HG02973 (cell line): ENCODE measurements around the gene SNF8.
A peak's percentile ranks its signal among the peaks of the same experiment; 100 is the strongest.
"Not testable (repeated sequence)": the region's sequence is repeated elsewhere in the genome, so short reads cannot be mapped to it uniquely, and the experiment has no call there.

Experiments used
- ATAC-seq: cut with Tn5 transposase; IDR thresholded peaks from one replicate; pipeline ENCODE4 v1.9.1; 2021; ENCODE audit warnings: moderate library complexity; ENCODE audit not compliant: unreplicated experiment

Gene SNF8, protein sequence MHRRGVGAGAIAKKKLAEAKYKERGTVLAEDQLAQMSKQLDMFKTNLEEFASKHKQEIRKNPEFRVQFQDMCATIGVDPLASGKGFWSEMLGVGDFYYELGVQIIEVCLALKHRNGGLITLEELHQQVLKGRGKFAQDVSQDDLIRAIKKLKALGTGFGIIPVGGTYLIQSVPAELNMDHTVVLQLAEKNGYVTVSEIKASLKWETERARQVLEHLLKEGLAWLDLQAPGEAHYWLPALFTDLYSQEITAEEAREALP

DNA sequence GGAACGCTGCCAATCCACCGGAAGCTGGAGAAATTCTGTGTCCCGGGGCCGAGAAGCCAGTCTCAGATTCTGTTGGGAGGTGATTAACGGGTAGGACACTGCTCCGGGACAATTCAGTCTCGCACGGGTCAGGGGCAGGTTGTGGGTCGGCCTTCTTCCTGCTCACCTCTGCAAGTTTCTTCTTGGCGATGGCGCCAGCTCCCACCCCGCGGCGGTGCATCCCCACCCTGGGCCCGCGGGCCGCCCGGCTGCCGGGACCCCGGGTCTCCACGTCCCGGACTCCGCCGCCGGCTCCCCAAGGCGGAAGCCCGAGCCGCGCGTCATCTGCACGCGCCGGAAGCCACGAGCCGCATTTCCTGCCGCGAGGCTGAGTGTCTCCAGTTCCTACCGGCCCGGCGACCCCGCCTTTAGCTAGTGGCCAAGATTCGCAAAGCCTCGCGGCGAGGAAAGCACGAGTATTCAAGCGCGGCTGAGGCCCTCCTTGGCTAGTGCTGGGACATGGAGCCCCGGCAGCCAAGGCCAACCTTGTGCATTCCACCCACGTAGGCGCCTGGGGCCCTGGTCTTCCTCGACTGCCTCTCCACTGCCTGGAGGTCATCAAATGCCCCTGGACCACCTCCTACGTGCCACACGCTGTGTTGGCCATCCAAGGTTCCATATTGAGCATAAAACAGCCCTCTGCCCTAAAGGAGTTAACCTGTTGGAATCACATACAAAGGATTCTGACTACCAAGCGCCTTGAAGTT, at the start of gene SNF8:
Gene SNF8, minus strand, starts transcription at position 328 of the 746 bp plus-strand sequence. Its CDS starts 108 bp downstream, at position 220.
- peak; percentile 69 for ATAC-seq

DNA sequence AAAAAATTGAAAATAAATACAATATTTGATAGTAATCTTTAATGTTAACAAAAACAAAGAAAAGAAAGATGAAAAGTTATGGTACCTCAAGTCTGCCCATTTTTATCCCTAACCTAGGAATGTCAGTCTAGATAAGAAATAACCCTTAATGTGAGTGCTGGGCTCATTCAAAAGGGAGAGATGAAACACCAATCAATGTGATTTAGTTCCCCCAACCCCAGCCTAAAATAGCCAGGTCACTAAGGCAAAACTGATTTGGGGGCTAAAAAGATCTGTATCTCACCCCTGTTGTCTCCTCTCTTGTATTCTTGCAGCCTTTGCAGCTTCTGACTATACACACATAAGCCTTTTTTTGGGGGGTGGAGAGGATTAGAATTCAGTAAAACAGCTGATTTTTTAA, 49.3 kb upstream of the SNF8 start:
- no peak for ATAC-seq

DNA sequence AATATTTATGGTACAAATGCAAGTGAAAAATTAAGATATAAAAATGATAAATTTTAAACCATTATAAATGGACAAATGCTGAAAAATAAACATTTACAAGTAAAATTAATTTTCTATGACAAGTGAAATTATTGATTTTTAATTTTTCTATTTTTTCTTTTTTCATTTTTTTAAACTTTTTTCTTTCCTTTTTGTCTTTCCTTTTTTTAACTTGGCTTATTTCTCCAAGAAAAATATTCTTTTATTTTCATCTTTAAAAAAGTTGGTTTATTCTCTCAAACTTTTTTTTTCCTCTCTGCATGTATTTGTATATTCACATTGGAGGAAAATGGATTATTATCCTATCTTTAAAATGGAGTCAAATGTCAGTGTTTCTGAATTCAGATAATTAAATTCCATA, 48.7 kb upstream of the SNF8 start:
- ATAC-seq: no peak

DNA sequence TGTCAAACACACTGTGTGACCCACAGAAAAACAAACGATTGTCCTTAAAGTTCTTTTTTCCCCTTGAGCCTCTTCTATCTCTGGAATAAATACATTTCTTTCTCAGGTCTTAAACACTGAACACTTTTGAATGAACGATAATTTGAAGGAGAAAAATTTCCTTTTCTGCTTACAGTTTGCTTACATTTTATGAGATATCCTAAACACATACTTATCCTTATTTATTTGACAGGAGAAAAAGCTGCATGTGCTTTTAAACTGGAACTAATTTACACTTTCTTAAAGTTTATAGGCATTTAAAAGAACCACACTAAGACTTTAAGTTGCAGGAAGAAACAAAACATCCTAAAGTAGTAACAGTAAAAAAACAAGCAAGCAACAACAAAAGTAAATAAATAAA, 47.8 kb upstream of the SNF8 start:
- no peak for ATAC-seq

DNA sequence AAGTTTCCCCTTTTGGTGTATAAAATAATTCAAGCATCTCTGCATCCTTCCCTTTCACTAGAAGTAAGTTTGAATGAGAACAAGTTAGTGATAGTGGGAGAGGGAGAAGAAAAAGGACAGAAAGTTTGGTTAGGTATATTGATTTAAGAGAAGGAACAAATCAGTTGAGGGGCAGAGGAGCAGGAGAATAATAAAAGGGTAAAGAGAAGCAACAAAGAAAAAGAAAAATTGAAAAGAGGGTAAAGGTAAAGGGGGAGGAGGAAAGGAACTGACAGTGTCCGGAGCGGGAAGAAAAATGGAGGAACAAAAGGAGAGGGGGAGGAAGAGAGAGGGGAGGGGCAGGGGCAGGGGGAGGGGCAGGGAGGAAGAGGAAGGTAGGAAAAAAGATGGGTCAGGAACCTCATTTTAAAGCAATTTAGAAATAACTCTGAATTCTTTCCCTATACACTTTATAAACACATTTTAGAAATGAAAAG, 46.3 kb upstream of the SNF8 start:
- no peak for ATAC-seq

DNA sequence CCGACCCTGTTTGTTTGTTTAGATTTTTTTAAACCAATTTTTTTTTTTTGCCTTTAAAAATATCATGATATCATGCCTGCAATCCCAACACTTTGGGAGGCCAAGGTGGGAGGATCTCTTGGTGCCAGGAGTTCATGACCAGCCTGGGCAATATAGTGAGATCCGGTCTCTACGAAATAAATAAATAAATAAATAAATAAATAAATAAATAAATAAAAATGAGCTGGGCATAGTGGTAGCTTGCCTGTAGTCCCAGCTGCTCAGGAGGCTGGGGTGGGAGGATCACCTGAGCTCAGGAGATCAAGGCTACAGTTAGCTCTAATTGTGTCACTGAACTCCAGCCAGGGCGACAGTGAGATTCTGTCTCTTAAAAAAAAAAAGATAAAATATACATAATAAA, 44.5 kb upstream of the SNF8 start:
- ATAC-seq: no peak

DNA sequence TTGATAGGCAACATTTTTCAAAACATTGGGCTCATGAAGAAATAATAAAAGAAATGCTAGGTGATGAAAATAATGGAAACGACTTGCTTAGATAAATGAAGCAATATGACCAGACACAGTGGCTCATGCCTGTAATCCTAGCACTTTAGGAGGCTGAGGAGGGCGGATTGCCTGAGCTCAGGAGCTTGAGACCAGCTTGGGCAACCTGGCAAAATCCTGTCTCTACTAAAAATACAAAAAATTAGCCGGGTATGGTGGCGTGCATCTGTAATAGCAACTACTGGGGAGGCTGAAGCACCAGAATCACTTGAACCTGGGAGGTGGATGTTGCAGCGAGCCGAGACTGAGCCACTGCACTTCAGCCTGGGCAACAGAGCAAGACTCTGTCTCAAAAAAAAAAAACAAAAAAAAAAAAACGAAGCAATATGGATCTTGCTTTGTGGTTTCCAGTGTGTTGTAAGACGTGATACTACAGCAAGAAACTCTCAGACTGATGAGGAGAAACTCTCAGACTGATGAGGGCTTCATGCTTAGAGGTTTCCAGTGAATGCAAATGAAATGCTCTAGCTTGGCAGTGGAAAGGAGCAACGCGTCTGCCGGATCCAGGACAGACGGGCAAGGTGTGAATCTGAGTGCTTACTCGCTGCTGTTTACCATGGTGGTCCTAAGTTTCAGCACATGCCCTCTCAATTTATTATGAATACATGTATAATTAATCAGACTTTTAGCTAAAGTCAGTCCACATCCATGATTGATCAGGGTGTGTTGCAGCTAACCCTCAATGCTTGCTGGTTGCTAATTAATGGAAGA, 41.0 kb upstream of the SNF8 start:
- ATAC-seq: no peak

DNA sequence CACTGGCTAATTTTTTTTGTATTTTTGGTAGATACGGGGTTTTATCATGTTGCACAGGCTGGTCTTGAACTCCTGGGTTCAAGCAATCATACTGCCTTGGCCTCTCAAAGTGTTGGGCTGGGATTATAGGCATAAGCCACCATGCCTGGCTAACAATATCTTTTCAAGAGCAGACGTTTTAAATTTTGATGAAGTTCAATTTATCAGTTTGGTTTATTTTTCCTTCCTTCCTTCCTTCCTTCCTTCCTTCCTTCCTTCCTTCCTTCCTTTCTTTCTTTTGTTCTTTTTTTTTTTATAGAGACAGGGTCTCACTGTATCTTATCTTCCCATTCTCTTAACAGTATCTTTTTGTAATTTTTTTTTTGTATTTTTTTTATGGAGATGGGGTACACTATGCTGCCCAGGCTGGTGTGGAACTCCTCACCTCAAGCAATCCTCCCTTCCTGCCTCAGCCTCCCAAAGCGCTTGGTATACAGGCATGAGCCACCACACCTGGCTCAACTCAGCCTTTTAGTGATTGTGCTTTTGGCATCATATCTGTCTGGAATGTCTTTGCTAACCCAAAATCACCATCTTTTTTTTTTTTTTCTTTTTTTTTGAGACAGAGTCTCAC, 37.4 kb upstream of the SNF8 start:
- no peak for ATAC-seq

DNA sequence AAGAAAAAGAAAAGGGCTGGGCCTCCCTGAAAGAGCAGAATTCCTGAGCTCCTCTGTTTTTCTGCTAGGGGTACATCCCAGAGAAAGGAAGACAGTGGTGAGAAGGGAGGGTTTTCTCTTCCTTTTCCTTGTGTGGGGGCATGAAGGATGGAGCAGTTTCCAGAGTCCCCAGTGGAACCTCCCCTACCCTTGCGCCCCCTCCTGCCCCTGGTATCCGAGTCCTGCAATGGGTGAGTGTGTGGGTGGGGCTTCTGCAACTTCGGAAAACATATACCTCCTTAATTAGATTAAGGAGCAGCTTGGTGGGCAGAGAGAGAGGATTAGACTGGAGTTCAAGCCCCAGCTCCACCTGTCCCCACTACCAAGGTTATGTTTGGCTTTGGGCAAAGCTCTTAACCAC, 29.2 kb upstream of the SNF8 start:
- no peak for ATAC-seq

DNA sequence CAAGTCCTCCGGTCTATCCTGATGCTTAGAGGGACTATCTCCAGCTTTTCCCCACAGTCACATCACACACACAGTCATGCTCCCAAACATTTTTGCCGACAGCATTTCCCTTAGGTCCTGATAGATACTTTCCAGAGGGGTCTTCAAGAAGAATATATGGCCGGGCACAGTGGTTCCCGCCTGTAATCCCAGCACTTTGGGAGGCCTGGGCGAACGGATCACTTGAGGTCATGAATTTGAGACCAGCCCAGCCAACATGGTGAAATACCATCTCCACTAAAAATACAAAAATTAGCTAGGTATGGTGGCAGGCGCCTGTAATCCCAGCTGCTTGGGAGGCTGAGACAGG, 28.1 kb upstream of the SNF8 start:
- no peak for ATAC-seq

DNA sequence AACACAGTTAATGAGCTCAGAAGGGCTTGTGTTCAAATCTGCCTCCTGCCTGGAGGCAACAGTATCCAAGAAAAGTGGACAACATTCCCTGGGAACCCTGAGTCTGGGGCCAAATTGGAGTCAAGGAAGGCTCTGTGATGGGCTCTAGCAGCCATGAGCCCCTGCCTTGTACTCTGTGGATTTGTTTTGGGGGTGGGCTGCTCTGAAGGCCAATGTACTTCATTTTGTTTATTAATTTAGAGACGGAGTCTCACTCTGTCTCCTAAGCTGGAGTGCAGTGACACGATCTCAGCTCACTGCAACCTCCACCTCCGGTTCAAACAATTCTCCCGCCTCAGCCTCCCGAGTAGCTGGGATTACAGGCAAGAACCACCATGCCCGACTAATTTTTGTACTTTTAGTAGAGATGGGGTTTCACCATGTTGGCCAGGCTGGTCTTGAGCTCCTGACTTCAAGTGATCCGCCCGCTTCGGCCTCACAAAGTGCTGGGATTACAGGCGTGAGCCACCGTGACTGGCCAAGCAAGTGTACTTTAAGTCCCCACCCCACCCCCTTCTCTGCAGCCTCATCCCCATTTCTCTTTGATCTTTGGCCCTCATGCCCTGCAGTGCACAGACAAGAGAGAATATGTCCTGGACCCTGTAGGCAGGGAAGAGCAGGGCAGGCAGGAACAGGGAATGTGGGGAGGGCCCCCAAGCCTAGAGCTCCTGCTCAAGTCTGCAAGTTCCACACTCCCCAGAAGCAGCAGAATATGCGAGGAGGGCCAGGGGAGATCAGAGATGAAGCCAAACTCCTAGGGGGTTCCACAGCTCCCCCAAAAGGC, 26.4 kb upstream of the SNF8 start:
- no peak for ATAC-seq

DNA sequence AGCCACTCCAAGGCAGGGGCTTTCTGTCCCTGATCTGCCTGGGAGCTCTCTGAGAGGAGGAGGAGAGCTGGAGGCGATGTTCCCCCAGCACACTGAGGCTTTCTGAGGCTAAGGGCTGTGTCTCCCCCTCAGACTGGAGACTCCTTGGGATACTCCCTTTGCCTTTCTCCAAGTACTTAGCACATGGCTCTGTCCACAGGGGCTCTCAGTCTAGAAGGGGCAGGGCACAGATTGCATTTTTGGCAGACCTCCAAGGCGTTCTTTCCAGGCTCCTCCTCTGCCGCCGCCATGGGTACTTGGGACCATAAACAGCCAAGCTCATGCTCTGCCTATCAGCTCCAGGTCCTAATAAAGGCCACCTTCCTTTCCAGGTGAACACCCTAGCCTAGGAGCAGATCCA, 25.6 kb upstream of the SNF8 start:
- no peak for ATAC-seq

DNA sequence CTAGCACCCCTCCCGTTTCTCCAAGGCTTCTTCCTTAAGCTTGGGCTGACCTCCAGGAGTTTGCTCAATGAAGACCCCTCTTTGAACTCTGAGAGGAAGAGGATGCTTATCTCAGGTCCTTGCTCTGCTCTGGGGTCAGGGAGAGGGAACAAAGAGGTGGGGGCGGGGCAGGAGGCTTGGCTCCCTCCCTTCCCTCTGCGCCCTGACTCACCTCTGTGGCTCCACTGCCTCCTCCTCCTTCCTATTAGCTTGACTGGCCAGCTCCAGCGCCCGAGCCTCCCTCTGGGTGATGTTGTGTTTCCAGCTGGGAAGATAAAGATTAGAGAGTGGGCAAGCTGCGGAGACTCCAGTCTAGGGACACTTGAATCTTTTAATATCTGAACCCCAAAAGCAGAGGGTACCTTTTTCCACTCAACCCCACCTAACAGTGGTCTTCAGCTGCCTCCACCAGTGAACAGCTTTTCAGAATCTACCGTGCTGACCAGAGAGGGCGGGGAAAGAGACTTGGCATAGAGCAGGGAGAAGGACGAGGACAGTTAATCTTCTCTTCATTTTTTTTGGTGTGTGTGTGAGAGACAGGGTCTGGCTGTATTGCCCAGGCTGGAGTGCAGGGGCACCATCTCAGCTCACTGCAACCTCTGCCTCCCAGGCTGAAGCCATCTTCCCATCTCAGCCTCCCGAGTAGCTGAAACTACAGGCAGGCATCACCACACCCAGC, 17.0 kb upstream of the SNF8 start:
- no peak for ATAC-seq

DNA sequence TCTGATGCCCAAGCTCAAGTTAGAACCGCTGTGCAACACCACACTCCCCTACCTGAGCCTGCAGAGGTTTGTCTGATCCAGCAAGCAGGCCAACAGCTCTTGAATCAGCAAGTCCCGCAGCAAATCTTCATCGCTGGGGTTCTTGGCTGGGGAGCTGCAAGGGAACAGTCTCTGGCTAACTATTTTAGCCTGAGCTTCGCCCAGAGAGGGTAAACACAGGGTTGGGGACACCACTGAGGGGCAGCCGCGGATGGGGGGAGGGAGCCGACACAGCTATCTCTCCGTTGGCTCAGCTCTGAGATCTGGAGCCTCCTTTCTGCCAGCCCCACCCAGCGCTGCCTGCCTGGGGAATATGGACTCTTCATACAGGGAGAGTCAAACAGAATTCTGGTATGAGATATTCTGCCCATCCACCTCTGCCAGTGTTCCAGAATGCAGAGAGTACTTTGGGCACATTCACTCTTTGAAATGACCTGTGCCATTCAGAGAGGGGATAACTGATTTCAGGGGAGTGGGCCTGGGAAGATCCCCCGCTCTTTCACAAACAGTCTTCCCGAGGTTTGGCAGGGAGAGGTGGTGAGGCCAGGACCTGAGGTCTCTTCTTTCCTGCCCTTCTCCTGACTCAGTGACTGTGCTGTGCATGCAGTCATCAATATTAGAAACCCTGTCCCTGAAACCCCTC, 16.3 kb upstream of the SNF8 start:
- ATAC-seq: no peak

DNA sequence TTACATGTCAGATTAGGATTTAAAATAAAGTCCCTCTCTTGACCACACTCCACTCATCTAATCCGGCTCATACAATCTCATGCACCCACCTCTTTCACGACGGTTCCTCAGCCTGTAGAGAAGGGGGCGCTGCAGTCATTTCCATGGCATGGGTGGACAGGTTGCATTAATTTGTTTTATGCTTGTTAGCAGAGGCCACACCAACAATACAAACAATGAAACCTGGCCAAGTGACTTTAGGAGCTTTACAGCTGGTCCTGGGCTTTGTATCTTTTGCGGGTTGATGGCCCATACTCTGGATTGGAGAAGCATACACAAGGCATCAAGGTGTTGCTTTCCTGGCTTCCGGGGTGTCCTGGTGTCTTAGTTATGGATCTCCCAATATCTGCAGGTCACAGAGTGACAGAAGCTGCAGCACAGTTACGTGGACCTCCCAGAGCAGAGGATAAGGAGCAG, 9.7 kb upstream of the SNF8 start:
- ATAC-seq: no peak

DNA sequence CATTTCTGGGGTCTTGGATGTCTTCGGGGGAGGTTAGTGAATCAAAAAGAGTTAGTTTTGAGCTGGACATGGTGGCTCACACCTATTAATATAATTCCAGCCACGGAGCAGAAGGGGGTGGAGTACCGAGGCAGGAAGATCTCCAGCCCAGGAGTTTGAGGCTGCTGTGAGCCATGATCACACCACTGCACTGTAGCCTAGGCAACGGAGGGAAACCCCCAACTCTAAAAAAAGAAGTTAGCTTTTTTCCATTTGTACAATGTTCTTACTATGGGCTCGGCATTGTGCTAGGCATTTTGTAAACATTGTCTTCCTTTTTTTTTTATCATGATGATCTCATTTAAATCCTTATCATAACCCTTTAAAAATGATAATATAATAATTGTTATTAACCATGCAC, 8.3 kb upstream of the SNF8 start:
- ATAC-seq: no peak

DNA sequence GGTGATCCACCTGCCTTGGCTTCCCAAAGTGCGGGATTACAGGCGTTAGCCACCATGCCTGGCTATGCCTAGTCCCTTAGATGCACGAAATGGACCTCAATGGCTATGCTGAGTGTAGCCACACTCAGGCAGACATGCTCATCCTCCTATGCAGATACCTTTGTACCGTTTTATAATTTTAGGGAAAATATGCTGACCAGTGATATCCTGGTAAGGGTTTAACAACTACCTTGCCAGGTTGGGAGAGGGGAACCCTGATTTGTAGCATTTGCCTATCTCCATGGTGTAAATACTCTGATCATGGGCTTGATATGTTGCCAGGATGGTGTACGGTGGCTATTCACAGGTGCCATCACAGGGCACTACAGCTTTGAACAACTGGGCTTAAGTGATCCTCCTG, 6.9 kb upstream of the SNF8 start:
- no peak for ATAC-seq

DNA sequence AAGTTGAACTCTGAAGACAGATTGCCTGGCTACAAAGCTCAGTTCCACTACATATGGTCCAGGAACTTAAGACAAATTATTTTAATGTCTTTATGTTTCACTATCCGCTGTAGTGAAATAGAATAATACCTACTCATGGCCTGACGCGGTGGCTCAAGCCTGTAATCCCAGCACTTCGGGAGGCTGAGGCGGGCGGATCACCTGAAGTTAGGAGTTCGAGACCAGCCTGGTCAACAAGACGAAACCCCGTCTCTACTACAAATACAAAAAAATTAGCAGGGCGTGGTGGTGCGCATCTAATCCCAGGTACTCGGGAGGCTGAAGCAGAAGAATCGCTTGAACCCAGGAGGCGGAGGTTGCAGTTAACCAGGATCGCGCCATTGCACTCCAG, 614 bp upstream of the SNF8 start:
- not testable (repeated sequence) for ATAC-seq

DNA sequence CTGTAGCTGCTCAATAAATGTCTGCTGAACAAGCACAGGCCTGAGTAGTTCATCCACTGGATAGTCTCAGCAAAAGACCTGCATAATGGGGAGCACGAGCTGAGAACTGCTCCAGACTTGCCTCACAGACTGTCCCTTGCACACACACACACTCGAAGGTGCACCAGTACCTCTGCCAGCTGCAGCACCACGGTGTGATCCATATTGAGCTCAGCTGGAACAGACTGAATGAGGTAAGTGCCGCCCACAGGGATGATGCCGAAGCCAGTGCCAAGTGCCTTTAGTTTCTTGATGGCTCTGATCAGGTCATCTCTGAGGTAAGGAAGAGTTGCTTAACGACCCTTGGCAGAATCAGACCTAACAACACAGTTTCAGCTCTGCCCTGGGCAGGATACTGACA, 11.6 kb downstream of the SNF8 start:
- no peak for ATAC-seq
